Left lung (tissue), 10 donors: ENCODE results near the gene RNF166. TPM values are rescaled to one million over a fixed set of nuclear protein-coding genes. Genes with fewer than 3 reads are reported as not detected.
A peak's percentile ranks its signal among the peaks of the same experiment; 100 is the strongest.

Source experiments
- ATAC-seq: fragments of 200-7000 bp; cut with Tn5 transposase; one replicate; pipeline ENCODE4 v1.9.1; 2020; ENCODE audit warnings: moderate library complexity
- DNase-seq, 4 donors: peaks; one replicate each; pipeline ENCODE4 v3.0.0-alpha.2; 2013 to 2020
- H3K27ac ChIP-seq, 2 donors: fragments of 200-600 bp; sonication (generic) in 1 of 2; one replicate each; pipeline versions ENCODE4 v1.5.0 to v1.8.0; 2020 to 2021
- H3K27me3 ChIP-seq, 2 donors: fragments of 200-600 bp; sonication (generic) in 1 of 2; one replicate each; pipeline versions ENCODE4 v1.5.0 to v1.8.0; 2020 to 2021
- H3K36me3 ChIP-seq, 2 donors: fragments of 200-600 bp; sonication (generic) in 1 of 2; one replicate each; pipeline versions ENCODE4 v1.5.0 to v1.8.0; 2020 to 2021
- H3K4me1 ChIP-seq, 2 donors: fragments of 200-600 bp; one replicate each; pipeline ENCODE4 v1.8.0; 2021
- H3K4me3 ChIP-seq, 2 donors: fragments of 200-600 bp; sonication (generic) in 1 of 2; one replicate each; pipeline versions ENCODE4 v1.5.0 to v1.8.0; 2020 to 2021; ENCODE audit warnings: mild to moderate bottlenecking in 1 of 2
- H3K9me3 ChIP-seq, 2 donors: fragments of 200-600 bp; sonication (generic) in 1 of 2; one replicate each; pipeline versions ENCODE4 v1.5.0 to v1.8.0; 2020 to 2021
- CTCF ChIP-seq, 2 donors: fragments of 200-600 bp; sonication (generic) in 1 of 2; IDR thresholded peaks; one replicate each; pipeline versions ENCODE4 v1.5.0 to v1.8.0; 2021; ENCODE audit warnings: antibody characterized with exemption in 2 of 2
- intact Hi-C, 2 donors: fragments of 100-400 bp; cut with DNase I; formaldehyde crosslinking; loops; one replicate each; pipeline versions ENCODE4 v1.11.2 to v1.14.2; 2022
- polyA plus RNA-seq, 6 donors: library from polyadenylated mRNA; unstranded; fragments of 120-200 nt; gene quantifications; one replicate each; pipeline ENCODE4 v1.2.1, GENCODE V29; 2013; ENCODE audit not compliant: insufficient read length in 6 of 6
- total RNA-seq, 2 donors: library from RNA; stranded (reverse); fragmentation: NEBNext Ultra II Directional; extraction: Animal tissue kit (Norgen Biotek cat#: 25700); gene quantifications; one replicate each; pipeline ENCODE4 v1.2.1, GENCODE V29; 2021
- donor health status: DM: no; HTN: yes; CAD: no.
- donor health status: DM: no; HTN: no; CAD: no.

Gene RNF166
- total and polyA plus RNA-seq, 8 donors = 14.8 to 54.0 (median 16.7) TPM

GRCh38 chr16:88657371-88657770 is 48.8 kb downstream of the RNF166 start:
- TF ChIP-seq CTCF (IDR thresholded peaks at IDR 0.05) = no peak
- Histone ChIP-seq H3K36me3 (peaks cover 0 to 68% of the 10 kb centered on the region in 2 donors), H3K4me1 (peaks cover 0 to 19% of the 10 kb centered on the region in 2 donors), H3K4me3 (no peak overlapping the region), H3K27me3 (no peaks in the 10 kb centered on the region), H3K9me3 (no peaks in the 10 kb centered on the region), H3K27ac (no peak overlapping the region)
- intact Hi-C loops = no loop called here
- no peak for ATAC-seq
- DNase-seq = peak in 1 of 4 donors; percentile 75

- Histone ChIP-seq H3K36me3 (peaks cover 0 to 76% of the 10 kb centered on the region in 2 donors), H3K27me3 (no peaks in the 10 kb centered on the region), H3K27ac (no peak overlapping the region), H3K9me3 (no peaks in the 10 kb centered on the region), H3K4me1 (peaks cover 2 to 19% of the 10 kb centered on the region in 2 donors), H3K4me3 (no peak overlapping the region)
- TF ChIP-seq CTCF (IDR thresholded peaks at IDR 0.05) = no peak
- intact Hi-C loops = no loop called here
- ATAC-seq (no peak), DNase-seq (no peak)
Observed at GRCh38 chr16:88656291-88656980, 49.8 kb downstream of the RNF166 start.

- intact Hi-C loops = no loop called here
- Histone ChIP-seq H3K9me3 (no peaks in the 10 kb centered on the region), H3K4me3 (no peak overlapping the region), H3K4me1 (peaks cover 5 to 19% of the 10 kb centered on the region in 2 donors), H3K27ac (no peak overlapping the region), H3K27me3 (no peaks in the 10 kb centered on the region), H3K36me3 (peaks cover 0 to 76% of the 10 kb centered on the region in 2 donors)
- TF ChIP-seq CTCF (IDR thresholded peaks at IDR 0.05) = no peak
- DNase-seq = no peak
- ATAC-seq = no peak
Observed at GRCh38 chr16:88655733-88656281, 50.4 kb downstream of the RNF166 start.

GRCh38 chr16:88655053-88655732 is 51.0 kb downstream of the RNF166 start:
- H3K27me3 ChIP-seq = no peaks in the 10 kb centered on the region
- H3K27ac ChIP-seq = no peak overlapping the region
- intact Hi-C loops = no loop called here
- ATAC-seq (no peak), DNase-seq (peak in 1 of 4 donors; percentile 76)
- no peak overlapping the region for H3K4me3 ChIP-seq
- H3K36me3 ChIP-seq = peaks cover 0 to 76% of the 10 kb centered on the region in 2 donors
- H3K4me1 ChIP-seq = peaks cover 5 to 22% of the 10 kb centered on the region in 2 donors
- TF ChIP-seq CTCF (IDR thresholded peaks at IDR 0.05) = no peak
- no peaks in the 10 kb centered on the region for H3K9me3 ChIP-seq
